IPS-15b (cell line): ENCODE measurements around the gene TMEM17.
"Not testable (repeated sequence)": the region's sequence is repeated elsewhere in the genome, so short reads cannot be mapped to it uniquely, and the experiment has no call there.

Experiments
- H3K27me3 ChIP-seq: one replicate; pipeline ENCODE4 v1.6.1; 2013; ENCODE audit warnings: low read length; ENCODE audit not compliant: control insufficient read depth, insufficient read depth
- H3K36me3 ChIP-seq: one replicate; pipeline ENCODE4 v1.6.1; 2013; ENCODE audit warnings: low read length; ENCODE audit not compliant: control insufficient read depth, insufficient read depth
- H3K4me1 ChIP-seq: one replicate; pipeline ENCODE4 v1.6.1; 2013; ENCODE audit warnings: mild to moderate bottlenecking, low read length; ENCODE audit not compliant: control insufficient read depth, insufficient read depth
- H3K4me3 ChIP-seq: one replicate; pipeline ENCODE4 v1.5.1; 2013; ENCODE audit warnings: low read depth, low read length
- H3K9ac ChIP-seq: one replicate; pipeline ENCODE4 v1.6.1; 2013; ENCODE audit warnings: low read depth, mild to moderate bottlenecking, low read length
- H3K9me3 ChIP-seq: one replicate; pipeline ENCODE4 v1.6.1; 2013; ENCODE audit warnings: mild to moderate bottlenecking, low read length; ENCODE audit not compliant: control insufficient read depth, insufficient read depth

The TMEM17 gene, protein sequence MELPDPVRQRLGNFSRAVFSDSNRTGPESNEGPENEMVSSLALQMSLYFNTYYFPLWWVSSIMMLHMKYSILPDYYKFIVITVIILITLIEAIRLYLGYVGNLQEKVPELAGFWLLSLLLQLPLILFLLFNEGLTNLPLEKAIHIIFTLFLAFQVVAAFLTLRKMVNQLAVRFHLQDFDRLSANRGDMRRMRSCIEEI

DNA sequence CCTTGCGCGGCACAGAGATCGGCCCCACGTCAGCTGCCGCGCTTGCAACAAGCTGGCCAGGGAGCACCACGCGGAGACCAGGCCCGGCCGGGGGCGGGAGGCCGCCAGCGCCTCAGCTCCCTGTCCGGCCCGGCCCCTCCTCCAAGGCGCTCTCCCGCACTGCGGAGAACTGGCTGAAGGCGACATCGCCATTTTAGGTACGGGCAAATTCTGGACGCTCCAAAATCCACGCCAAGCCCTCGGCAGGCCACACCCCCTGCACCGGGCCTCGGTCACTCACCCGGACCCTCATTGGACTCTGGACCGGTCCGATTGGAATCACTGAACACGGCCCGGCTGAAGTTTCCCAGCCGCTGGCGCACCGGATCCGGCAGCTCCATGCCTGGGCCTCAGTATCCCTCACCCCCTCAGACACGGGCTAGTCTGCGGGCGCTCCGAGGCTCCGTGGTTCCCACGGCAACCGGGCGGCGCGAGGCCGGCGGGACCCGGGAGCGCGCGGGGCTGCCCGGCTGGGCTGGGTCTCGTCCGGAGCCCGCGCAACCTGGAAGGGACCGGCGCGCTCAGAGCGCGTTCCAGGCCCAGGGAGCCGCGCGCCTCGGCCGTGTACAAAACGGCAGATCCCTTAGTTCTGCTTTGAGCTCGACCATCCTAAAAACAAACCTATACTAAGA is at the start of gene TMEM17:
Gene TMEM17, minus strand, starts transcription at position 446 of the 671 bp plus-strand sequence. Its CDS starts 66 bp downstream, at position 380.
- peak within 1 kb of the TSS; percentile 71 for H3K9ac ChIP-seq
- H3K4me3 ChIP-seq = peak within 1 kb of the TSS; percentile 86
- H3K4me1 ChIP-seq = peaks cover 2% of the 10 kb centered on the region
- H3K9me3 ChIP-seq = no peaks in the 10 kb centered on the region
- H3K36me3 ChIP-seq = no peaks in the 10 kb centered on the region
- H3K27me3 ChIP-seq = no peaks in the 10 kb centered on the region

DNA sequence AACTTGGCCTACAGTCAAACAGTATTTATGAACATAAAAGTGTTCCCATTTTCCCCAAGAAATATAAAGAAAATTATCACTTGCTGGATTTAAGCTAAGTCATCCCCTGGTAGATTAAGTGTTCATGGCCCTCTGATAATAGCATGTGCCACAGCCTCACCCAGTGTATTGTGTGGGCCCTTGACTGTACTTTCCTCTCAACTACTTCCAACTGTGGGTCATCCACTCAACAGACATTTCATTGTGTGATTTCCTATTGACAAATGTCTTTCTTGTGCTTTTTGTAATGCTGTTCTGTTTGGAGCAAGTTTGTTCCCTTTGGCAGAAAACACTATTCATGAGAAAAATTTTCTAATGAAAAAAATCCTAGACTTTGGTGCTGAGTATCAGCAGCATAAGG is 48.4 kb upstream of the TMEM17 start:
- Histone ChIP-seq H3K27me3 (no peaks in the 10 kb centered on the region), H3K36me3 (no peaks in the 10 kb centered on the region), H3K4me1 (no peaks in the 10 kb centered on the region), H3K9ac (no peak overlapping the region), H3K9me3 (no peaks in the 10 kb centered on the region), H3K4me3 (no peak overlapping the region)

DNA sequence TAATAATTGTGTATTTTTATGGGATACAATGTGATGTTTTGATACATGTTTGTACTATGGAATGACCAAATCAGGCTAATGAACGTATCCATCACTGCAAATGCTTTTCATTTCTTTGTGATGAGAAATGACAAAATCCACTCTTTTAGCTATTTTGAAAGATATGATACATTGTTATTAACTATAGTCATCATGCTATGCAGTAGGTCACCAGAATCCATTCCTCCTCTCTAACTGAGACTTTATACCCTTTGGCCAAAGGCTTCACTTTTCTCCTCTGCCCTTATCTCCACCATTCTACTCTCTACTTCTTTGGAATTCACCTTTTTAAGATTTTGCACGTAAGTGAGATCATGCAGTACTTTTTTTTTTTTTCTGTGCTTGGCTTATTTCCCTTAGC is 44.5 kb upstream of the TMEM17 start:
- H3K4me3 ChIP-seq = no peak overlapping the region
- no peaks in the 10 kb centered on the region for H3K4me1 ChIP-seq
- no peaks in the 10 kb centered on the region for H3K27me3 ChIP-seq
- no peaks in the 10 kb centered on the region for H3K9me3 ChIP-seq
- H3K36me3 ChIP-seq = no peaks in the 10 kb centered on the region
- H3K9ac ChIP-seq = no peak overlapping the region

DNA sequence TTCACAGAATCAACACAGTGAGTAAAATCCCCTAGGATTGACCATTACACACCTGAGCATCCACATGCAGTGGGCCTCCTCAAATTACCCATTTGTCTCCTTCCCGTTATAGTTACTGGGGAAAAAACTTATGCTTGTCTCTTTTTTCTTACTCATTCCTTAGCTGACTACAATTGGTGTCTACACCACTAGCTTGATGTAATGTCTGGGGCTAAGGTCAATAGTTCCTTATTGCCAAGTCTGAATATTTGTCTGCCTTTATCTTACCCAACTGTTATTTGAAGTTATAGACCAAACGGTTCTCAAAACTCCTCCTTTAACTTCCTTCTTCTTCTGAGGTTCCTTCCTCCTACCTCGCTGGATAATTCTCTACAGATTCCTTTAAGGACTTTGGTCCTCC is 41.9 kb upstream of the TMEM17 start:
- Histone ChIP-seq H3K27me3 (no peaks in the 10 kb centered on the region), H3K9me3 (no peaks in the 10 kb centered on the region), H3K4me3 (no peak overlapping the region), H3K4me1 (no peaks in the 10 kb centered on the region), H3K9ac (no peak overlapping the region), H3K36me3 (no peaks in the 10 kb centered on the region)

DNA sequence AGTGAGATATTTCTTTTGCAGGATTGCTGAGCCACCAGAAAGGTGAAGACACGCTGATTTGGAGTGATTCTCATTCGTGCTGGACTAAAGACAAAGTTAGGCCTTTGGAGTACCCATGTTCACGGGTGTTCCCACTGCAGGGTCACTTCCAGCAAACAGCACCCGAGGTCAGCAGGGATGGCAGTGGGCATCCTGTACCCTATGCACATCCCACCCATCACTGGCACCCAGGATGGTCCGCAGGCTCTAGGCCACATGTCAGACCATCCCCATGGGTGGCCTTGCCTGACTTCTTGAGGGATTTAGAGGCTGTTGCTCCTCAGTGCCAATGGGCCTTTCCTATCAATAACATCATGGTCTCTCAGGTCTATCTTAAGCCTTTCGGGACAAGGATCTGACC is 39.3 kb upstream of the TMEM17 start:
- no peaks in the 10 kb centered on the region for H3K27me3 ChIP-seq
- H3K9me3 ChIP-seq = no peaks in the 10 kb centered on the region
- H3K9ac ChIP-seq = no peak overlapping the region
- H3K36me3 ChIP-seq = no peaks in the 10 kb centered on the region
- H3K4me1 ChIP-seq = no peaks in the 10 kb centered on the region
- no peak overlapping the region for H3K4me3 ChIP-seq

DNA sequence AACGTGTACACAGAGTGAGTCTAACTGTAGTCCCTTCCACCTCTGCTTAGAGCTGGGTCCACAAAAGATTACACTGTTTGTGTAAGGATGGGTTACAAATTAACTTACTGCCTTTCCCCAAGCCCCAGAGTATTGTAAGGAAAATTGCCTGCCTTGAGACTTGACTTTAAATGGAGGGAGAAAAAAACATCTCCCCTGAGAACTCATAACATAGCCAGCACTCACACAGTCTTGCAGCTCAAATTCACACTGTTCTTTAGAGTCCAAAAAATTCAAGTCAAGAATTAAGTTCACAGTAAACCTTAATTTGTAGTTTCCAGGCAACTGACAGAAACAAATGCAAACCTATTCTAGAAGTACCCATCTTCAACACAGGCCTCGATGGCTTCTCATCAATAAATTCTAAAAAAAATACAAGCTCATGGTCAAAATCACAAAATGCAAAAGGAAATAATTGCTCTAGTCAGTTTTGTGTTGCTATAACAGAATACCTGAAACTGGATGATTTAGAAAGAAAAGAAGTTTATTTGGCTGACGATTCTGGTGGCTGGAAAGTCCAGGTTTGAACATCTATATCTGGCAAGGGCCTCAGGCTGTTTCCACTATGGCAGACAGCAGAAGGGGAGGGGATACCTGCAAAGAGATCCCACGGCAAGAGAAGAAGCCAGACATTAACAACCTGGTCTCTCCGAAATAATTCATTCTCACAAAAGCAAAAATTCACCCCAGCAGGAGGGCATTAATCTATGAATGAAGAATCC is 34.6 kb upstream of the TMEM17 start:
- Histone ChIP-seq H3K36me3 (no peaks in the 10 kb centered on the region), H3K4me3 (no peak overlapping the region), H3K27me3 (no peaks in the 10 kb centered on the region), H3K9me3 (no peaks in the 10 kb centered on the region), H3K4me1 (no peaks in the 10 kb centered on the region), H3K9ac (no peak overlapping the region)

DNA sequence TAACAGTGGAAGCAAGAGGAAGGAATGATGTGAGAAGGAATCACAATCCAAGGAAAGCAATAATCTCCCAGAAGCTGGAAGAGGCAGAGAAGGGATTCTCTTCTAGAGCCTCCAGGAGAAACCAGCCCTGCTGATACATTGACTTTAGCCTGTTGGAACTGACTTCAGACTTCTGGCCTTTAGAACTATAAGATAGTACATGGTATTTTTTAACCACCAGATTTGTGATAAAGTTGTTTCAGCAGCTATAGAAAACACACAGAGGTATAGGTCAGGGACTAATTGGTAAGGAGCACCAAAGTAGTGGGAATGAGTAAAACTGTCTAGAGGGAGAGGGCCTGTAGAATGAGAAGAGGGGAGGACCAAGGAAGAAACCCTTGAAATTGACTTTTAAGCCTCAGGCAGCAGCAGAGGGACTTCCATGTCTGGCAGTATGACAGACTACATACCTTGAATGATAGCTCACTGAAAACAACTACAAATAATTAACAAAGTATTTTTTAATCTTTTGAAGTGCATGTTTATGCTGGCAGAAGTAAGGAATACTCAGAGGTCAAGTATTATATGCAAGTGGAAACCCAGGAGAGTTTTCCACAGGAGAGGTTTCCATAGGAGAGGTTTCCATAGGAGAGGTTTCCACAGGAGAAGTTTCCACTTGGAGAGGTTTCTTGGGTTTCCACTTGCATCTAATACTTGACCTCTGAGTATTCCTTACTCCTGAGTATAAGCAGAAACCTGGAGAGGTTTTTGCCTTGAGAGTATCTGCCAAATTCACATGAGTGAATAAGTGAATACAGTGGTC is 33.8 kb upstream of the TMEM17 start:
- Histone ChIP-seq H3K4me3 (no peak overlapping the region), H3K36me3 (no peaks in the 10 kb centered on the region), H3K27me3 (no peaks in the 10 kb centered on the region), H3K9ac (no peak overlapping the region), H3K9me3 (no peaks in the 10 kb centered on the region), H3K4me1 (no peaks in the 10 kb centered on the region)

DNA sequence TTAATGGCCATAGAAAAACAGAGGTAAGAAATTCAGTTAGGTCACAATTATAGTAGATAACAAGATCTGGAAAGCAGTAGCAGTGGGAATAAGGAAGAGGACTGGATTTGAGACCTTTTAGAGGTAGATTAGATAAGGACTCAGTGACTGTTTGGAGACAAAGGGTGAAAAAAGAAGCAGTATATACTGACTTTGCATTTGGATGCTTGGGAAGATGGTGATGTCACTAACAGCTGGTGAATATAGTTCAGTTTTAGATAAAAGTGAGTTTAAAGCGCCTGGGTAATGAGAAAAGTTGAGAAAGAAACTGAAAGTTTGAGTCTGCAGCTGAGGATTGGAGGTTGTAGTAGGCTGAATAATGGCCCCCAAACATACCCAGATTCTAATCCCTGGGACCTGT is 32.8 kb upstream of the TMEM17 start:
- H3K4me1 ChIP-seq = no peaks in the 10 kb centered on the region
- no peak overlapping the region for H3K9ac ChIP-seq

DNA sequence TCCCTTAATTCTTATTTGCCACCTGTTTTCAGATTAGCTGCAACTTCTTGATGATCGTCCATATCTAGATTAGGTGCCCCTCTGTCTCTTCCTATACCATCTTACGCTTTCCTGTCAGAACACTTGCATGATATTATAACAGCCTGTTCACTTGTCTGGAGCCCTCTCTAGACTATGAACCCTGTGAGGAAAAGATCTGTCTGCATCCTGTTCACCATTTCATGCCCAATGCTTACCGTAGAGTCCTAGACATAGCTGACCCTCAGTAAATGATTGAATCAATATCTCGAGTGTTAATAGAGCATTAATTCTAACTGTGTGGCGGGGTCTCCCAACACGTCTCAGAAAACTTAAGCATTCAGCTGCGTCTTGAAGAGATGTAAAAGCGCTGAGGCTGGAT is 31.8 kb upstream of the TMEM17 start:
- Histone ChIP-seq H3K36me3 (no peaks in the 10 kb centered on the region), H3K4me1 (no peaks in the 10 kb centered on the region), H3K4me3 (no peak overlapping the region), H3K27me3 (no peaks in the 10 kb centered on the region), H3K9me3 (no peaks in the 10 kb centered on the region), H3K9ac (no peak overlapping the region)

More for the DNA sequence above, 32.8 kb upstream of the TMEM17 start:
- Histone ChIP-seq H3K36me3 (no peaks in the 10 kb centered on the region), H3K27me3 (no peaks in the 10 kb centered on the region), H3K9me3 (no peaks in the 10 kb centered on the region), H3K4me3 (no peak overlapping the region)

DNA sequence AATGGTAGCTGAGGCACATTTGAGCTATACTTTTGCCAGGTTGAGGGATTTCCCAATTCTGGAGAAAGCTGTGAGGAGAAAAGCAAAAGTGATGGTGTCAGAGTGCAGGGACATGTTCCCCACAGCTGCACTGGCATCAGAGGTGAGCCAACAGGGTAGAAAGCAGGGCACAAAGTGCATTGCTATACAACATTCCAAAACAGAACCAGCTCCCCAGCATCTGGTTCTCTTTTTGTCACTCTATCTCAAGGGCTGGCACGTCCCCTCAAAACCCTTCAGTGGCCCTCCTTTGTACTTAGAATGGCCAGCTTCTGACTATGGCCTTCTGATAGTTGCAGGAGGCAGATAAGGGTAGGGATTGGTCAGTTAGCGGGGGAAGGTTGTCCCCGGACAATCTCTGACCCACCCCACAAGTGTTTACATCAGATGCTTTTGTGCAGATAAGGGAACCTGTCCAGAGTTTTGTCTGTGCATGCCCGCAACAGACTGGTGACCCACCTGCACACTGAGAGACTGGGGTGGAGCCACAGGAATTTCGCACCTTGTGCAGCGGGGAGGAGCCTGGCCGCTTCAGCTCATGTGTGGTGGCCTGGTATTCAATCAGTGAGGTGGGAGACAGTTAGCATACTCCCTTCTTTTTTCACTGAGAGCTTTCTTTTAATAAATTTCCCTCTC is 31.0 kb upstream of the TMEM17 start:
- Histone ChIP-seq H3K36me3 (no peaks in the 10 kb centered on the region), H3K4me3 (no peak overlapping the region), H3K9ac (no peak overlapping the region), H3K4me1 (no peaks in the 10 kb centered on the region), H3K27me3 (no peaks in the 10 kb centered on the region), H3K9me3 (no peaks in the 10 kb centered on the region)

DNA sequence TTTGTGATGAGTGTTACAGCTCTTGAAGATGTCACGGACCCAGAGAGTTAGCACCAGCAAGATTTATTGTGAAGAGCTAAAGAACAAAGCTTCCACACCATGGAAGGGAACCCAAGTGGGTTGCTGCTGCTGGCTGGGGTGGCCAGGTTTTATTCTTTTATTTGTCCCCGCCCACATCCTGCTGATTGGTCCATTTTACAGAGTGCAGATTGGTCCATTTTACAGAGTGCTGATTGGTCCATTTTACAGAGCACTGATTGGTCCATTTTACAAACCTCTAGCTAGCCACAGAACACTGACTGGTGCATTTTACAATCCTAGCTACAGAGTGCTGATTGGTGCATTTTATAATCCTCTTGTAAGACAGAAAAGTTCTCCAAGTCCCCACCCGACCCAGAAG is 29.5 kb upstream of the TMEM17 start:
- H3K9ac ChIP-seq, H3K4me3 ChIP-seq, H3K9me3 ChIP-seq, H3K27me3 ChIP-seq, H3K4me1 ChIP-seq, H3K36me3 ChIP-seq: not testable (repeated sequence)
